ENCODE measurements around the gene LRRC8C.

DNA sequence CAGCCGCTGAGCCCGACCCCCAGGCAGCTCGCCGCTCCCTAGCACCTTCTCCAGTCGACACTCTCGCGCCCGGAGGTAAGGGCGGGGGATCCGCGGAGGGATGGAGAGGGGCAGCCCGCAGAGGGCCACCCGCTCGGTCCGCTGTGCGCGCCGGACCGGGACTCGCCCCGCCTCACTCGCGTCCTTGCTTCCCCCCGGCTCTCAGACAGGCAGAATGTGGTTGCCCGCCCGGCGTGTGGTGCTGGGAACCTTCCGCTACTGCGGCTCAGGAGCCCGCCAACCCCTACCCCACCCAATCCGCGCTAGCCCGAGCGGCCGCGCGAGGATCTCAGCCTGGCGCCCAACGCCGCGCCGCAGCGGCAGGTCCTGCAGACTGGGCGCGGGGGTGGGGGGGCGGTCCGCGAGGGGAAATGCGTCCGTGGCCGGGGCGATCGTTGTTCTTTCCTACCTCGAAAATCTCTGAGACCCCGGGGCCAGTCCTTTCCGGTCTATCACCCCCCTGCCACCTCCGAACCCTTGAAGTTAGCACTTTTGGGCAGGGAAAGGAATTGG, 404 bp downstream of the LRRC8C start:
- TF ChIP-seq, protein P1, sequence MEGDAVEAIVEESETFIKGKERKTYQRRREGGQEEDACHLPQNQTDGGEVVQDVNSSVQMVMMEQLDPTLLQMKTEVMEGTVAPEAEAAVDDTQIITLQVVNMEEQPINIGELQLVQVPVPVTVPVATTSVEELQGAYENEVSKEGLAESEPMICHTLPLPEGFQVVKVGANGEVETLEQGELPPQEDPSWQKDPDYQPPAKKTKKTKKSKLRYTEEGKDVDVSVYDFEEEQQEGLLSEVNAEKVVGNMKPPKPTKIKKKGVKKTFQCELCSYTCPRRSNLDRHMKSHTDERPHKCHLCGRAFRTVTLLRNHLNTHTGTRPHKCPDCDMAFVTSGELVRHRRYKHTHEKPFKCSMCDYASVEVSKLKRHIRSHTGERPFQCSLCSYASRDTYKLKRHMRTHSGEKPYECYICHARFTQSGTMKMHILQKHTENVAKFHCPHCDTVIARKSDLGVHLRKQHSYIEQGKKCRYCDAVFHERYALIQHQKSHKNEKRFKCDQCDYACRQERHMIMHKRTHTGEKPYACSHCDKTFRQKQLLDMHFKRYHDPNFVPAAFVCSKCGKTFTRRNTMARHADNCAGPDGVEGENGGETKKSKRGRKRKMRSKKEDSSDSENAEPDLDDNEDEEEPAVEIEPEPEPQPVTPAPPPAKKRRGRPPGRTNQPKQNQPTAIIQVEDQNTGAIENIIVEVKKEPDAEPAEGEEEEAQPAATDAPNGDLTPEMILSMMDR (IDR thresholded peaks at IDR 0.05; ENCODE audit: low read depth, low read length, poor library complexity, severe bottlenecking), result no peak
- peak; percentile 88; the same call in 1 of the 2 replicates for TF ChIP-seq EZH2phosphoT487 (IDR thresholded peaks at IDR 0.05; ENCODE audit: borderline replicate concordance, low read length)

All from DOHH2 (cell line).